Stimulated activated CD4-positive, alpha-beta T cell treated with anti-CD3 and anti-CD28 coated beads, Interleukin-4, amount 100 ng/mL, for 1 hour (primary cell): ENCODE data around the gene LOXHD1.

ENCODE experiments used
- DNase-seq: peaks from one replicate; pipeline ENCODE4 v3.0.0-alpha.2; 2020

LOXHD1 gene

DNA sequence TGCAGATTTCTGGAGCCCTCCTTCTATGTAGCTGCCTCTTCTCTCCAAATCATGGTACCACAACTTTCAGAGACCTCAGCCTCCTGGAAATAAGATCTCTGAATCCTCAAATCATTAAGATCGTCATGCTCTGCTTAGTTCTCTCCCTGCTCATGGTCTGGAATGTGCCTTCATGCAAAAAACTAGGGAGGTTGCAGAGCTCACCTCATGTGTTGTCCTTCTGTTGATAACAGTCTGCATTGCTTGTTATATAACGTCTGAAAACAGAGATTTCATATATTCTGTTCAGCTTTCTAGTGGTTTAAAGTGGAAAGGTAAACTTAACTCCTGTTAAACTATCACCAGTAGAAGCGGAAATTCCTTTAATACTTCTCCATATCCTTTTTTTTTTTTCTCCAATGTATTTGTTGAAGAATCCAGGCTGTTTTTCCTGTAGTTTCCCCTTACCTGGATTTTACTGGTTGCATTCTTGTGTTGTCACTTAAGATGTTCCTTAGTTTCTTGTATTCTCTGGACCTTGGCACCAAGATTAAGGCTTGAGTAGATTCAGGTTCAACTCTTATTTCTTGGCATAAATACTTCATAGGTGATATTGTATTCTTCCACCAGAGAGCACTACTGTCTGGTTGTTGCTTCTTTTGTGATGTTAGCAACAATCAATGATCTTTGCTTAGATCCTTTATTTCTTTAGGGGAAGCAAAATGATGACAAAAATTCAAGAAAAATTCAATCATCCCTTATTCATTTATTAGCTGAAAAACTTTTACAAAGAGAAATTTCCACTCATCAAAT lies 211.3 kb downstream of the LOXHD1 start:
- DNase-seq: no peak

DNA sequence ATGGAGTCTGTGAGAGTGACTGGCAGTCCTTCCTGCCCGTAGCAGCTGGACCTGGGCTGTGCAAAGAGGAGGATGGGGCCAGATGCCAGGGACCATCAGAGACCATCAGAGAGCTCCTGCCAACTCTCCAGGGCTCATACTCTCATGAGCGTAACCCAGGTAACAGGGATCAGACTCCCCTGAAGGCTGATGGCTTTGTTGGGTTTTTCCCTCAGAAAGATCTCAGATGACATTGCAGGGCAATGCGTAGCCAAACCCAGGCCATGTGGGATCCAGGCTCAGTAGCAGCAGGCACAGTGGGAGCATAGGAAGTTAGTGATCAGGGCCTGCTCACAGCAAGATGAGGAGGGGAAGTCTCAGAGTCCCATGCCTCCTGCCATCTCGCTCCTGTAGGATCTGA lies 218.0 kb downstream of the LOXHD1 start:
- DNase-seq: no peak

DNA sequence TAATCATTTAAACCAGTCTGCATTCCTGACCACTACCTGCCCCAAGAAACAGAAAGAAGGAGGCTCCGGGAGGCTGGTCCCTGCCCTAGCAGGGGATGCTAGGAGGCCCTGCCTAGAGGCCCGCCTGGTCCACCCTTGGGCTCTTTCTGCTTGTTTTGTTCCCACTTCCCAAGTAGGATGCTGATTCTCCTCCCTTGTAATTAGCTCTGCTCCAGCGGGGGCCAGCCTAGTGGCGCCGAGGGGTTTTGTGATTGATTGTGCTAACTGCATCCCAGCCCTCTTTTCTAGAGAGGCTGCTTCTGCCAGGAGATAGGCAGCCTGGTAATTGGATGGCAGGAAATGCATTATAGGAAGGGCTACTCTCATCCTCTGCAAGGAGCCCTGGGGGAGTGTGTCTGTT lies 220.0 kb downstream of the LOXHD1 start:
- no peak for DNase-seq

DNA sequence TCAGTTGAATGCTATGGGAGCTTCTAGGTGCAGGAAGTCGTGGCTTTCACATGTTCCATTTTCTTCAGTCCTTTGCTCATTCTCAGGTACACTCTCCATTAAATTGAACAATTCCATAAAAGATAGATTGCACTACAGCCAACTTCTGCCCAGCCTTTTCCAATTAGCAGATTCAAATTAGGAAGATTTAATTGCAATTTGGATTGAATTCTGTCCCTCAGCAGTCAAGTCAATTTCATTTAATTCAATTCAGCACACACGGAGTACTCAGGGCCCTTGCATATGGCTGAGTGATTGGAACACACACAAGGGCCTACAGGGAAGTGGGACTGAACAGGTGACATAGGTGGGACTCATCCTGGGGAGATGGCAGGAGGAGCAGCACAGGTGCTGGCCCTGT lies 220.4 kb downstream of the LOXHD1 start:
- DNase-seq: no peak

DNA sequence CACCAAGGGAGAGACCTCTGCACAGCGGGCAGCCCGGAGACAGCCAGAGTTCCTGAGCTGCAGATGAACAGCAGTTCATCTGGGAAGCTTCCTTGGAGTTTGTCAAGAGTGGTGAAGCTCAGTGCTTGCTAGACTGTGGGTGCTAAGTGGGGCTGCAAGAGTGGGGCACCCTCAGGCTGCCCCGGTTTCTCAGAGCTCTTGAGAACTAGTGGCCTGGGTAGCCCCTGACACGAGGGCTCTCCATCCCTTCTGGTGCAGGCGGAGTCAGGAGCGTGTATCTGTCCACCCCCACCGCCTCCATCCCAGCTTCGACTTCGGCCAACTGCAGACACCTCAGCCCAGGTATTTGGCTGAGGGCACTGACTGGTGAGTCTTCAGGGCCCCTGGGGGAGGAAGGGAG lies 222.0 kb downstream of the LOXHD1 start:
- no peak for DNase-seq

DNA sequence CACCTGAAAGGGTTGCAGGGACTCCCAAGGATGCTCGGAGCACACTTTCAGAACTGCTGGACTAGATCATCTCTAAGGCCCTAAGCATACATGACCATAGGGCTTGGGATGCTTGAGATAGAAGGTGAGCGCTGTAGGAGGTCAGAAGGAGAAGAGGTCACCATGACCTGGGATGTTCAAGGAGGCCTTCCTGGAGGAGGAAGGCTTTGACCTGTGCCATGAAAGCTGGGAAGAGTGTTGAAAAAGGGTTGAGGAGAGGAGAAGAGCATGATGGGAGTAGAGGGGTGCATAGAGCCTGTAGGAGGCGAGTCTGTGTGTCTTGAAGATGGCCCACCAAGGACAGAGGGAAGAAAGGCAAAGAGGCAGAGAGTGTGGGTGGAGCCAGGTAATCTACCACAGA lies 222.4 kb downstream of the LOXHD1 start:
- no peak for DNase-seq

DNA sequence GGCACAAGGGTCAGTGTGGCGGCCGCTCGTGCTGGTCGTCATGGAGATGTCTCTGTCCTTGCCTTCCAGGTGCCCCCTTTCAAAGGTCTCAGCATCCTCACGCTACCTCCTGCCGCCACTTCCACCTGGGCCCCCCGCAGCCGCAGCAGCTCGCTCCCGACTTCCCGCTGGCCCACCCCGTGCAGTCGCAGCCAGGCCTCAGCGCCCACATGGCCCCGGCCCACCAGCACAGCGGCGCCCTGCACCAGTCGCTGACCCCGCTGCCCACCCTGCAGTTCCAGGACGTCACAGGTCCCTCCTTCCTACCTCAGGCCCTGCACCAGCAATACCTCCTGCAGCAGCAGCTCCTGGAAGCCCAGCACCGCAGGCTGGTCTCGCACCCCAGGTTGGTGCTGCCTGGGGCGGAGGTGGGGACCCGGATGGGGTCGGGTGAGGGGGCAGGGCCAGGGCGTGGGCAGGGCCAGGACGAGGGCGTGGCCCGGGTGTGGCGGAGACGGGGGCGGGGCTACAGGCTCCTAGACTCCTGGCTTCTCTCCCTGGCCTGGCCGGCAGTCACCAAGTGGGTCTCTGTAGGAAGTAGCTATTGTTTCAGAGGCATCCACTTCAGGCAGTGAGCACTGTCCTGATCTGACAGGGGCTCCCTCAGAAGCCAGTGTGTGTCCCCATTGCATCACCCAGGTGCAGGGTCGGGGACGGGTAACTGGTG lies 223.7 kb downstream of the LOXHD1 start:
- no peak for DNase-seq

DNA sequence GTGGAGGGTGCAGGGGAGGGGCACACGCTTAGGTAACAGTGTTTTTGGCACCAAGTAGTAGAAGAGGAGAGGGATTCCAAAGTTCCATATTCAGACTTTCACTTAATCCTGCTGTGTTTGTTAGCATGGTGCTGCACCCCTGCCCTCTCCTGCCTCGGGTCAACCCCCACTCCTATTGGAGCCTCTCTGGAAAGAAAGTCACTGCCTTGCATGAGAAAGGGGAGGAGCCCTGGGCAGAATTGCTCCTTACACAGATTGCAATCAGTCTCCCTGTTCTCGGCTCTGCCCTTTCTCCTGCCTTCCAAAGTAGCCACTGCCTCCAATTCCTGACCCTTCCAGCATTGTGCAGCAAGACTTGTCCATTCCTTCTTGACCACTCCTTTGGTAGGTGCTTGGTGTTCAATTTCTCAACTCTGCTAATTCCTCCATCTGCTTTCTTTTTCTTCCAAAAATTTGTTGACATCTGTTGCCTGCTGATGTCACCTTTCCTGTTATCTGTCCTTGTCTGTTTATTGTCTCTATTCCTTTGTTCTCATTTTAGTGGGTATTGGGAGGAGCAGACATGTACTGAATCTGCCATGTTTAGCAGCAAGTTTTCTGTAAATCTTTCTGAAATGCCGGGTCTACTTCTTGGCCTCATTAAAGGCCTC lies 225.4 kb downstream of the LOXHD1 start:
- DNase-seq: no peak

DNA sequence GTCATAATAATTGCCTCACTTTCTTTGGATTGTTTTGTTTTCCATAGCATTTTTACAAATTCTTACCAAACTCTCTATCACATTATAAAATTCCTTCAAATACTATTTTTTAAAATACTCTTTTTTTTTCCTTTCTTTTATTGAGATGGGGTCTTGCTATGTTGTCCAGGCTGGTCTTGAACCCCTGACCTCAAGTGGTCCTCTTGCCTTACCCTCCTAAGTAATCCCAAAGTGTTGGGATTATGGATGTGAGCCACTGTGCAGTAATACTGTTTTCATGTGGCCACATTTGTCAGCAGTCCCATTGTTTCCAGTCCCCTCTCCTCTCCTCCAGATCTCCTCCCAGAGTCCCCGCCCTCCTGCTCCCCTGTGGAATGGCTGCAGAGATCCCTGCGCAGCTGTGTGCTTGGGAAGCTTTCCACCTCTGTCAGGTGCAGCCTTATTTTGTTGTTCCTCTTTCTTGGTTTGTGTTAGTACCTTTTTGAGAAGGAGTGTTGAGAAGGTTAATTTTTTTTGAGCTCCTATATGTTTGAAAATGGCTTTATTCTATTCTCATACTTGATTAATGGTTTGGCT lies 227.3 kb downstream of the LOXHD1 start:
- no peak for DNase-seq

DNA sequence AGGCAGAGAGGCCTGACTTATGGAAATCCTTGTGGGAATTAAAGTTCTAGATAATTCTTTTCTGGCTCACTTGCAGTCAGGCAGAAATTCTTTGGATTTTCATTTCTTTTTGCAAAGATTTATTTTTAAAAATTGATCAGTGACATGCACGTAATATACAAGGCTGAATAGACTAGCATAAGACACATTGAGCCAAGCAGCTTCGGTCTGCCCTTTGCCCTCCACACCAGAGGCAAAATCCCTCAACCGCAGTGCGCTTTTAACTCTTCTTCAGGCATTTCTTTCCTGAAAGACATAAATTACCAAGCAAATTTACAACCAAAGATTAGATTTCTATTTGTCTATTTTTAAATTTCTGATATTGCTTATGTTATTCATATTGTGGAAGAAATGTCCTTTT lies 227.9 kb downstream of the LOXHD1 start:
- DNase-seq: no peak

DNA sequence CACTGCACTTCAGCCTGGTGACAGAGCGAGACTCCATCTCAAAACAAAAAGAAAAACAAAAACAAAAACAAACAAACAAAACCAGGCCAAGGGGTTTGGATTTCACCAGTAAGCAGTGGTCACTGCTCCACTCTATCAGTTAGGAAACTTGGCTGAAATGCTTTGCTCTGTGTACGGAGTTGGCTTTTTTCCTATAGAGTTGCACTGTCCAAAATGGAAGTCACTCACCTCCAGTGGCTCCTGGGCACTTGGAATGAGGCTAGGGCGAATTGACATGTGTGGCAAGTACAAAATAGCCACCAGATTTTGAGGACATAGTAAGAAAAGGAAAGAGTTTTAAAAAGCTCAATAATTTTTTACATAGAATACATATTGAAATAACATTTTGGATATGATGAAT lies 228.7 kb downstream of the LOXHD1 start:
- DNase-seq: no peak

DNA sequence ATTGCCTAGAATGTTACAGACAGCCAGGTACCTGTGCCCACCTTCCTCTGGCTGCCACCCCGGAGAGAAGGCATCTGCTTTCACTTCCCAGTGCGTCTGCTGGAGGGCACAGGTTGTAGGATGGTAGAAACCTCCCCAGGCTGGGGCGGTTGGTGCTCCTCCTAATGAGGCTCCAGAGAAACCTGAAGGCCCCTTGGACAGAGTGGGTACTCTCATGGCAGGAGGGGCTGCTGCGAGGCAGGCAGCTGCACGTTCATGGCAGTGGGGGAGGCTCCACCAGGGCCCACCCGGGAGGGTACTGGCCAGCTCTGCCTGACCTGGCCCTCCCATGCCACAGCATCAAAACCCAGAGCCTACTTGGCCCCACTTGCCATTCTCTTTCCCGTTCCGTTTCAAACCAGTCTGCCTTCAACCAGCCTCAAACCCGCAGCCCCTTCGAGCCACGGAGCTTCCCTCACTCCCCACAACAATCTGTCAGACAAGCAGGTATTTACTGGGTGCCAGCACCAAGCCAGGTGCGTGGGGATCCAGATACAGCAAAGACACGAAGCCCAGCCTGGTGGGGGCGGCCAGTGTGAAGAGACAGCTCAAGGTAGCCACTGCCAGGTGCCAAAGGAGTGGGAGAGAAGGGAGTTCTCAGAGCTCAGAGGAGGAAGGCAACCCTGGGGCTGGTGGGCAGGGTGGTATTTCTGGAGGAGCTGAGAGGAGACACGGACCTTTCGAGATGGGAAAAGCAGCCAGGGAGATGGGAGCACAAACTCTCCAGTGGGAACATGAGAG lies 229.6 kb downstream of the LOXHD1 start:
- no peak for DNase-seq
